ENCODE results near the gene YEATS2. TPM values are rescaled to one million over a fixed set of nuclear protein-coding genes. Genes with fewer than 3 reads are reported as not detected.

The YEATS2 gene
- total and polyA plus RNA-seq, 2 of the 4 experiments (the other 2 are of a cell fraction), result 30.1 to 43.0 TPM

GRCh38 chr3:183839751-183840150 lies 142.2 kb downstream of the YEATS2 start:
- Histone ChIP-seq H3K18ac (ENCODE audit: low read depth, low read length) (no peak overlapping the region), H3K9me3 (ENCODE audit: control insufficient read depth, insufficient read depth, low read length) (no peaks in the 10 kb centered on the region), H2AK5ac (ENCODE audit: low read depth, low read length) (no peak overlapping the region), H3K27me3 (ENCODE audit: control insufficient read depth, insufficient read depth, low read length) (no peaks in the 10 kb centered on the region), H3K4ac (ENCODE audit: low read depth, low read length) (no peak overlapping the region), H3K36me3 (ENCODE audit: control insufficient read depth, insufficient read depth, low read length) (peaks cover 23% of the 10 kb centered on the region), H4K91ac (ENCODE audit: insufficient read depth, low read depth, low read length) (no peak overlapping the region), H2BK20ac (ENCODE audit: low read depth, low read length) (no peak overlapping the region), H3K56ac (ENCODE audit: extremely low read depth, insufficient read depth, low read length) (no peak overlapping the region), H4K5ac (ENCODE audit: low read depth, low read length) (no peak overlapping the region), H3K79me1 (ENCODE audit: low read depth in 1 of 2, low read length in 2 of 2) (peaks cover 5 to 8% of the 10 kb centered on the region in 2 experiments; a peak in 1 of 4 replicates), H4K8ac (ENCODE audit: low read depth in 2 of 2, low read length in 2 of 2) (no peak overlapping the region), H3K4me2 (ENCODE audit: low read depth, low read length) (no peak overlapping the region), H3K14ac (replicated peaks; ENCODE audit: low read depth, low read length) (no peak overlapping the region), H2BK15ac (ENCODE audit: low read depth, low read length) (no peak overlapping the region), H3K27ac (ENCODE audit: insufficient read depth, low read length) (no peak overlapping the region), H3K9me1 (ENCODE audit: insufficient read depth, low read length) (peaks cover 4% of the 10 kb centered on the region), H3K23ac (ENCODE audit: low read depth, low read length) (no peak overlapping the region), H3K4me3 (ENCODE audit: insufficient read depth, low read depth, low read length) (no peak overlapping the region), H2AK9ac (replicated peaks; ENCODE audit: low read depth, low read length, poor library complexity) (no peak overlapping the region), H4K20me1 (ENCODE audit: insufficient read depth, low read length) (no peaks in the 10 kb centered on the region), H3K9ac (ENCODE audit: low read depth, low read length) (no peak overlapping the region), H2BK120ac (ENCODE audit: low read depth, low read length) (no peak overlapping the region), H2BK5ac (ENCODE audit: low read depth, low read length, poor library complexity, severe bottlenecking) (no peak overlapping the region), H2AFZ (replicated peaks; ENCODE audit: low read length, poor library complexity) (no peak overlapping the region), H3K4me1 (ENCODE audit: control insufficient read depth, insufficient read depth, low read length) (no peaks in the 10 kb centered on the region)
- WGBS, 2 experiments (ENCODE audit: extremely low coverage in 2 of 2, insufficient read length in 1 of 2), result no CpG with 5 or more reads among the region's 4 CpGs
- intact Hi-C loops (cut with micrococcal nuclease), result no loop called here
- no peak for ATAC-seq (ENCODE audit: low read depth)
- ChIA-PET POLR2A (ENCODE audit: unreplicated experiment) (no interaction called here), CTCF (no interaction called here)
- BruUV-seq (replicated peaks), result no TSS peak
- dilution Hi-C loops (cut with HindIII; ENCODE audit: low sequenced_read_pairs, unreplicated experiment), result no loop called here
- in situ Hi-C loops (cut with MboI; ENCODE audit: low sequenced_read_pairs), result no loop called here
- TF ChIP-seq BHLHE40 (IDR thresholded peaks at IDR 0.05; ENCODE audit: low read depth, low read length) (no peak), POLR2A (IDR thresholded peaks at IDR 0.05; ENCODE audit: low read depth, low read length) (no peak), CTCF (conservative IDR thresholded peaks at IDR 0.05; ENCODE audit: low read depth, low read length) (no peak), CEBPB (IDR thresholded peaks at IDR 0.05; ENCODE audit: low read depth, low read length) (no peak), ELK1 (IDR thresholded peaks at IDR 0.05; ENCODE audit: borderline replicate concordance, low read depth, low read length) (no peak), MAZ (IDR thresholded peaks at IDR 0.05; ENCODE audit: borderline replicate concordance, low read depth, low read length) (no peak), RFX5 (IDR thresholded peaks at IDR 0.05; ENCODE audit: low read depth, low read length) (no peak)
- DNase-seq, result no peak

Measured in IMR-90 (cell line).